MM.1S (cell line): ENCODE results near the gene SNX9.

ENCODE experiments used
- CTCF ChIP-seq: fragments of 300-600 bp; sonication (generic); IDR thresholded peaks from 2 replicates; pipeline ENCODE4 v1.5.1; 2016; ENCODE audit warnings: antibody characterized with exemption, low read length, mixed read lengths
- EZH2 ChIP-seq: fragments of 300-600 bp; sonication (generic); optimal IDR thresholded peaks from 2 replicates; pipeline ENCODE3; 2017; ENCODE audit warnings: low read depth, mild to moderate bottlenecking, antibody characterized with exemption, low read length, mixed read lengths

- TF ChIP-seq CTCF: no peak
- no peak for TF ChIP-seq EZH2
Measured at GRCh38 chr6:157927011-157927410, 104.0 kb downstream of the SNX9 start.
